ENCODE measurements around the gene TMF1.

The TMF1 gene

DNA sequence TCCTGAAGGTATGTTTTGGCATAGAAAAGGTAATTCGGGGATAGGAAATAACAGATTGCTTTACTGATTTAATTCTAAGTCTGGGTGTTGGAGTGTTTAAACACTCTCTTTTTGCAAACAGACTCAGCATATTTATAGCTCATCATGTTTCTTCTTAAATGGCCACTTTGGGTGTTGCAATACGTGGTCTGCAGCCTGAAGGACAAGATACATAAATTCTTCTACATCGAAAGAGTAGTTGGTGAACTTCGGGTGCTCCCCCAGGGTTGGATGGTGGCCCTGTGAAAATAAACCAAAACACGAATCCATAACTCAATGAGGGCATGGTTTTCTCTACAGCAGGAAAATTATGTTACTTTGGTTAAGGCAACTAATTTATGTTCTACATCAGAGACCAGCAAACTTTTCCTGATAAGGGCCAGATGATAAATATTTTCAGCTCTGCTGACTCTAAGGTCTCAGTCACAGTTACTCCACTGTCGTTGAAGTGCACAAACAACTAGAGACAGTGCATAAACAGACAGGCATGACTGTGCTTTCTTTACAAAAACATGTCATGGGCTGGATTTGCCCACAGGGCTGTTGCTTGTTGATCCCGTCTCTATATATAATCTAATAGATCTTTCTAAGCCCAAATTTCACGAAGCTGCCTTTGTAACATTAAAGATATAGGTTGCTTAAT is 74.5 kb downstream of the TMF1 start:
- no peak for DNase-seq (ENCODE audit: low read depth in 2 of 2)

DNA sequence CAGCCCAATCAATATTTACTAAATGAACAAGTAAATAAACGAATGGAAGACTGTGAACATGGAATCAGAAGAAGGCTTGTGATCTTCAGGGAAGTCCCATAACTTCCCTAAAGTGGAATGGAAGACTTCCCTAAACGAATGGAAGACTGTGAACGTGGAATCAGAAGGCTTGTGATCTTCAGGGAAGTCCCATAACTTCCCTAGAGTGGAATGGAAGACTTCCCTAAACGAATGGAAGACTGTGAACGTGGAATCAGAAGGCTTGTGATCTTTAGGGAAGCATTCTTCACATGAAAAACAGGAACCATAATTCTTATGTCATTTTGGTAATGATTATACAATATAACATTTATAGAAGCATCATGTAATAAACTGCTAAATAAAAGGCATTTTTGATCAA is 77.4 kb downstream of the TMF1 start:
- no peak for DNase-seq (ENCODE audit: low read depth in 2 of 2)

DNA sequence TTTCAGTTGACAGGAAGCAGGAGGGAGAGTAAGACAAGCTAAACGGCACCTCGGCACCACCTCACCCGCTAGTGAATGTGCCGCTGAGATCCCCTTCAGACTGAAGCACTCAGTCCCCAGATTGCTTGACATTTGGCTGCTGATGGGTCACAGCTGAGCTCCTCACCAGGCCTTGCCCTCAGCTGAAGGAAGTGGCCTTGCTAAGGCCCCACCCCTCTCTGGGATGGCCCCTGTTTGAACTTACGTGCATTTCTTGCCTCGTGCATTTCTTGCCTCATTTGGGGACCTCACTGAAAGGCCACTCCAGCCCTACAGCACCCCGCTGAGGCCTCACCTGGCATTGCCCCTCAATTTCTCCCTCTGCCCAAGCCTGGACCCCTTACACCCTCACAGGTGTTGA is 78.5 kb downstream of the TMF1 start:
- DNase-seq (ENCODE audit: low read depth in 2 of 2) = no peak

DNA sequence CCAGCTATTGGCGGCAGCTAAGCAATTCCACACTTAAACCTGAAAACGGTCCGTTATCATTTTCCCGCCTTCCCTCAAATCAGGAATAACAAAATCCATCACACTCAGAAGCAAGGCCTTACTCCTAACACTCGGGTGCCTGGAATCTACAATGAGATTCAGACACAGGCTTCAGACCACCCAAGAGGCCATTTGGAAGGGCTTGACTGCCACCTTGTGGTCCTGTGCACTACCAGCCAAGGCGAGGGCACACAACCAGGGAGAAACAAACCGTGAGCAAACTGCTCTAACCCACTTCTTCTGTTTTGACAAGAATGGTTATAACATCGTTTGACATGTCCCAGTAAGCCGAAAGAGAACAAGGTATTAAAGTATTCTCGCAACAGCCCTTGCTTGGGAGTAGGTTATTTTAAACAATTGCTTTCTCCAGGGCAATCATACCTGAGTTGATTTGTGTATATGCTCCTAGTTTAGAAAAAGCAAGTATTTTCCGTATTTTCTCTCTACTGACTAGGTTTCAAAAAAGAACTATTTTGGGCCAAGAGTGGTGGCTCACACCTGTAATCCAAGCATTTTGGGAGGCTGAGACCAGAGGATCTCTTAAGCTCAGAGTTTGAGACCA is 79.7 kb downstream of the TMF1 start:
- DNase-seq (ENCODE audit: low read depth in 2 of 2) = peak in 1 of 2 experiments; percentile 21
